ENCODE results near the gene FBXL17.

FBXL17 gene

DNA sequence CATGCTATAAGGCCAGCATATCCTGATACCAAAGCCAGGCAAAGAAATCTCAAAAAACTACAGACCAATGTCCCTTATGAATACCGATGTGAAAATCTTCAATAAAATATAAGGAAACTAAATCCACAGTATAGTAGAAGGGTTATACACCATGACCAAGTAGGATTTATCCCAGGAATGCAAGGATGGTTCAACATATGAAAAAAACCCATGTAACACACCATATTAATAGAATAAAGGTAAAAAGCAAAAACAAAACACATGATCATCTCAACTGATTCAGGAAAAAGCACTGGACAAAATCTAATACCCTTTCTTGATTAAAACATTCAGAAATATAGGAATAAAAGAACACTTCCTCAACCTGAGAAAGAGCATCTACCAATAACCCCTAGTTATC, 6.1 kb downstream of the FBXL17 start:
- DNase-seq (ENCODE audit: extremely low read depth in 1 of 2, low read depth in 1 of 2) = no peak

DNA sequence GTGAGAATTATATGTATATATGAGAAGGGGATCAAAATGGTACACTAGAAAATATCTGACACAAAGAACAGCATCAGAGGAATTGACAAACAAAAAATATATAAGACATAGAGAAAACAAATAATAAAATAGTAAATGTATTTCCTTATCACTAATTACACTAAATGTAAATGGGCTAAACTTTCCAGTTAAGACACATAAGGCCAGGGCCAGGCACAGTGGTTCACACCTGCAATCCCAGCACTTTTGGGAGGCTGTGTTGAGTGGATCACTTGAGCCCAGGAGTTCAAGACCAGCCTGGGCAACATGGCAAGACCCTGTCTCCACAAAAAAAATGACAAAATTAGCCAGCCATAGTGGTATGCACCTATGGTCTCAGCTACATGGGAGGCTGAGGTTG, 8.5 kb downstream of the FBXL17 start:
- no peak for DNase-seq (ENCODE audit: extremely low read depth in 1 of 2, low read depth in 1 of 2)

DNA sequence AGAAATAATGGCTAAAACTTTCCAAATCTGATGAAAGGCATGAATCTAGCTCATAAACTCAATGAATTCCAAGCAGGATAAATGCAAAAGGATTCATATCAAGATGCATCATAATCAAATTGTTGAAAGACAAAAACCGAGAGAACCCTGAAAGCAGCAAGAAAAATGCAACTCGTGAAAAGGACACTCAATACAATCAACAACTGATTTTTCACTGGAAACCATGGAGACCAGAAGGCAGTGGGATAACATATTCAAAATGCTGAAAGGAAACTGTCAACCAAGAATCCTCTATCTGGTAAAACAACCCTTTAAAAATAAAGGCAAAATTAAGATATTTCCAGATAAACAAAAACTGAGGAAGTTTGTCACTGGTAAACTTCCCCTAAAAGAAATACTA, 9.5 kb downstream of the FBXL17 start:
- no peak for DNase-seq (ENCODE audit: extremely low read depth in 1 of 2, low read depth in 1 of 2)

DNA sequence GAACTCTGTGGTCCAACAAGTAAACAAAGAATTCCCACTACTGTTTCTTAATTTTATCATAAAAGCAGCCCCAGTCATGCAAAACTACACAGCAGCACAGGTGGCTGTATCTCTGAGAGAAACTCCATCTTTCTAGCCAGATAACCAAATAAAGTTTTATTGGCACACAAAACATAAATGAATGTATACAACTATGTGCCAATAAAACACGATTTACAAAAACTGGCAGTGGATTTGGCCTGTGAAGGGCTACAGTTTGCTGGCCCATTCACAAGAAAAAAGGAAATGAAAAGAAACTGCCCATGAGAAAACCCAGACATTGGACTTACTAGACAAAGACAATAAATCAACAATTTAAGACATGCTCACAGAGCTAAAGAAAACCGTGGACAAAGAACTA, 10.6 kb downstream of the FBXL17 start:
- DNase-seq (ENCODE audit: extremely low read depth in 1 of 2, low read depth in 1 of 2) = no peak

DNA sequence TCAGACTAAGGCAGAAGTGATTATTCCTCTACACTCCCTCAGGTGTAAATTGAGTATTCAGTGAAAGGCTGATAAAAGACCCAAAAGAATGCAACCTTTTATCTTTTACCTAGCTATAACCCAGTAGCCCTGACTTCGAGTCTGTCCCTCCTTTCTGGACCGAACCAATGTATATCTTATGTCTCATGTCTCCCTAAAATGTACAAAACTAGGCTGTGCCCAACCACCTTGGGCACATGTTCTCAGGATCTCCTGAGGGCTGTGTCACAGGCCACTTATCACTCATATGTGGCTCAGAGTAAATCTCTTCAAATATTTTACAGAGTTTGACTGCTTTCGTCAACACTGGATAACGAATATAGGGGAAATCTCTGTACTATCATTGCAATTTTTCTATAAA, 12.7 kb downstream of the FBXL17 start:
- no peak for DNase-seq (ENCODE audit: extremely low read depth in 1 of 2, low read depth in 1 of 2)

DNA sequence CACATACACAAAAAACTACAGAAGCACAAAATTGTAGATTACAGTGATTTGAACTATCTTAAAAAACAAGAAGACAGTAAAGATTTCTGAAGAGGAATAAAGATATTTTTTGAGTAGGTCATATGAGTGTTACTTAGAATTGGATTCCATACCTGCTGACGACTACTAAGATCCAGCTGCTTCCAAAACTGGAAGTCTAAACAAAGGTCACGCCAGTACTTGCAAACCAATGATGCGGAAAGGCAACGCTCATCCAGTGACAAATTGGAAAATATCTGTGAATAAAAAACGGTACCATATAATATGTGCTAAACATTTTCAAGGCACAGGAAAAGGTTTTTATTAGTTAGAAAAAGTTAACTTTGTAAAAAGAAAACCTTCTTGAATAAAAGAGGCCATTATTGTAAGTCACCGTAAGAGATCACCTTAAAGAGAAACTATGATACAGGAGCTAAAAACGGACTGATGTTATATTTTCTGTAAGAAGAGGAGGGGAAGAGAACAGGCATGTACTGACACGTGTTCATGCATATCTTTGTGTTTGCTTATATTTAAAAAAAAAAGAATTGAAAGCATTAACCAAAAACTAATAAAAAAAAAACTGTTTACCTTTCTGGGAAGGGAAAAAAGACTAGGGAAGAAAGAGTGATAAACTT, 14.1 kb downstream of the FBXL17 start:
- no peak for DNase-seq (ENCODE audit: extremely low read depth in 1 of 2, low read depth in 1 of 2)

DNA sequence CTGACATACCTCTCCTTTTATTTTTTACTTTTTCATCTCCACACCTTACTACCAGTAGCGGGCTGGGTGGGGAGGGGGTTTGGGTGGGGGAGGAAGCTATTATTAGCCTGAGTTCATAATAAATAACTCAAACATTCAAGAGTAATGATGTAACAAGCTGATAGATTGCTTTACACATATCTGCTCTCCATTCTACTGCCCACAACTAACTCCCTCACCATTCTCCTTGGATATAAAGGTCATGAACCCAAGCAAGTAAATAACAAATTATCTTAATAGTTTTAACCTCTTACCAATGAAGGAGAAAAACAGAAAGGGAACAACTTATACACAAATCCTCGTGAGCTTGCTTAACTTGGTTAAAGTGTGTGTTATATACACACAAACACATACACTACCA, 15.4 kb downstream of the FBXL17 start:
- no peak for DNase-seq (ENCODE audit: extremely low read depth in 1 of 2, low read depth in 1 of 2)

DNA sequence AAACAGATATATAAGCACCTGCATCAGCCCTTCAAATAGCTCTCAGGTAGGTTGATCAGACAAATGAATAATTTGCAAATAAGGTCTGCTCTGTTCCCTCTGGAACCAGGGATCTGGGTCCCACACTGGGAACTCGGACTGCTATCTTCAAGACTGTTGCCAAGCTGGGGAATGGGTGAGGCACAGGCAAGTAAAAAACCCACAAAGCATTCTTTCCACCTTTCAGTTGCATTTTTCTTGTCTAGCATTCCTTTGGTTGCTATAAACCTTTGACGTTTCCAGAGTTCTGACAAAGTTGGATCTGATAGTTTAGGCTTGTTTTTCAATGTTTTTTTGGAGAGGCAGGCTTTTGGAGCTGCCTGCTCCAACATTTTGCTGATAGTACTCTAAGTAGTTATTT, 20.1 kb downstream of the FBXL17 start:
- DNase-seq (ENCODE audit: extremely low read depth in 1 of 2, low read depth in 1 of 2) = no peak

DNA sequence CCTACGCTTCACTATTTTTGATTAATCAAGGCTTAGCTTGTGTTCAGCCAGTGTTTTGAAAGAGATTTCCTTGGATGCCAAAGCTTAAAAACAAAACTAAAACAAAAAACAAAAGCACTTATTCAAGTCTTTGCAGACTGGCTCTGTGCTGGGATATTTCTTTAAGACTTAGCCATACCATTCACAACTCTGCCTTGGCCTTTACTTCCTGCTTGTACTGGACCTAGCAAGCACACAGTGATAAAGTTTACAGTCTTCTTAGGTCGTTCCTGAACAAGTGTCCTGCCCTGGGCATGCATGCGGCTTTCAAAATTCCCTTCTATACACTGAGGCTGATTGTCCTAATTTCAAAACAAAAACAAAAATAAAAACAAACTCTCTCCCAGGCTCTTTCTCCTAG, 20.7 kb downstream of the FBXL17 start:
- no peak for DNase-seq (ENCODE audit: extremely low read depth in 1 of 2, low read depth in 1 of 2)

DNA sequence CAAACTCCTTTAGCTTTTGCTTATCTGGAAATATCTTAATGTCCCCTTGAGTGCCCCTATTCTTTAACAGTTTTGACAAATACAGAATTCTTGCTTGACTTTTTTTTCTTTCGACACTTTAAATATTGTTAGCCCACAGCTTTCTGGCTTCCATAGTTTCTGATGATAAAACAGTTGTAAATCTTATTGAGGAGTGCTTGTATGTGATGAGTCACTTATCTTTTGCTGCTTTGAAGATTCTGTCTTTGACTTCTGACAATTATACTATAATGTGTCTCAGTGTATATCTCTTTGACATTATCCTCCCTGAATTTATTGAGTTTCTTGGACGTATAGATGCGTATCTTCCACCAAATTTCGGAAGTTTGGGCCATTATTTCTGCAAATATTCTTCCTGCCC, 21.6 kb downstream of the FBXL17 start:
- DNase-seq (ENCODE audit: extremely low read depth in 1 of 2, low read depth in 1 of 2) = no peak

DNA sequence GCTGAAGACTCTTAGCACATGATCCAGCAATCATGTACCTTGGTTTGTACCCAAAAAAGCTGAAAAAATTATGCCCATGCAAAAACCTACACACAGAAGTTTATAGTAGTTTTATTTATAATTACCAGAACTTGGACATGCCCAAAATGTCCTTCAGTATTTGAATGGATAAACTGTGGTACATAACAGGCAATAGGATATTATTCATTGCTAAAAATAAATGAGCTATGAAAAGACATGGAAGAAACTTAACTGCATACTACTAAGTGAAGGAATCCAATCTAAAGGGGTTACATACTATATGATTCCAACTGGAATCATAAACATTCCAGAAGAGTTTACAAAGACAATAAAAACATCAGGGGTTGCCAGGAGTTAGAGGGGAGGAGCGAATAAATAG, 25.6 kb downstream of the FBXL17 start:
- DNase-seq (ENCODE audit: extremely low read depth in 1 of 2, low read depth in 1 of 2) = no peak

DNA sequence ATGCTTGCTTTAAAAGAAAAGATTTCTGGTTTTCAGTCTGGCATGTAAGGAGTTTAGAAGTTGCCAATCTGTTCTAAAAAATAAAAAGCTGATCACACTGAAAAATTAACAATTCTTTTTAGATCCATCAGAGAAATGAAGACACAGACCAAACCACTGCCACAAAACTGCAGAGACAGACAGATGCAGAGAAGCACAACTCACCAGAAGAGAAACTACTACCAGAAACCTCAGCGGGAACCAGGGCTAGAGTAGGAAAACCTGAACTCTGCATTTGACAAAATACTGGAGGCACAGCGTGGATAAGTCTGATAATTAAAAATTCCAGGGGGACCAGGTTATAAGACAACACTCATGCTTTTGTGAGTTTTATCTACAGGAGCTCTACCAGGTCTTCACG, 28.8 kb downstream of the FBXL17 start:
- DNase-seq (ENCODE audit: extremely low read depth in 1 of 2, low read depth in 1 of 2) = no peak

DNA sequence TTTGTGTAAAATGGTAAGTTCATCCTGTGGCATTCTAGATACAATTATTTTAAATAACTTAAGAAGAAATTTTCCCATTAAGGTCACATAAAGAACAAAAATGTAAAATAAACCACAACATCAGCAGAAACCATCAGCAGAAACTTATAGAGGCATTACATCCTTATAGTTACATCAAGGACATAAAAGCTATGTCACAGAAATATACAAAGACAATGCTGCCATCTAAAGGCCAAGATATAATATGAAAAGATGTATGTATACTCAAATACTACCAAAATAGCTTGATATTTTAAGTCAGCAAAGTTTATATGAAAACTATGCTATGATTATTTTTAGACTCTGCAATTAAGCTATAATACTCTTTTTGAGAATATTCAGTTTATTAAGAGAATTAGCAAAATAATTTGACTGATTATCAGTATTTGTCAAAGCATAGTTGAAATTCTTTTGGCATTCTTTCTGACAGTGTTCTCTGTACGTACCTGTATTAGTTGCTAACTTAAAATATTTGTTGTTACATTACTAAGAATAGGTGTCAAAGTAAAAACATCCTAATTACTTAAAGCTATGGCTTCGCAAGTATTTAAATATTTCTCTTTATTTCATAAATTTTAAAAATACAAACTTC, 36.2 kb downstream of the FBXL17 start:
- DNase-seq (ENCODE audit: extremely low read depth in 1 of 2, low read depth in 1 of 2) = no peak

DNA sequence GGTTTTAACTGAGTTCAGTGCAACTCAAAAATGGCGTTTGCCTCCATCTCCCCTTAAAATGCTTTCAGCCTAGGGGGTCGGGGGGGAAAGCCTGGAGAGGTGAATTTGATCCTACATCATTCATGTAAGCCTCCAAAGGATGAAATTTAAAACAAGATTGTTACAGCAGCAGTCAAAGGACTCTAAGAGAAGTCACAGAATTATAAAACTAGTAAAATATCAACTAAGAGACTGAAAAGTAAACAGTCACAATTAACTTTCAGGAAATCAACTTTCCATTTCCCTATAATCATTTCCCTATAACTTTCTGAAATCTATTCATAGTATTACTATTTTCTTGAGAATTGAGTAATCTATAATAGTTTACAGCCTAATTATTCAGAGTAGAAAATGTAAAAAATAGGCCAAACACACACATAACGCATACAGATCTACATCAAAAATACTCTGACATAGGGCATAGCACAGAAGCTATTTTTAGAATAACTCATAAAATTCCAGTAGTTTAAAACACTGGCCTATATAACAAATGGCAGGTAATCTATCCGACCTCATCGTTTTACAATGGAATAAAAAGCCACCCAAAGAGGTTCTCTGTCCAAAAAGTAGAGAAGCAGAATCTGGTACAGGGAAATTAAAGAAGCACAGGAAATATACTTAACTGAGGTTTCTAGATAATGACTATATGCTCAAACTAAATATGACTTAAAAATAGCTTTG, 37.6 kb downstream of the FBXL17 start:
- no peak for DNase-seq (ENCODE audit: extremely low read depth in 1 of 2, low read depth in 1 of 2)

DNA sequence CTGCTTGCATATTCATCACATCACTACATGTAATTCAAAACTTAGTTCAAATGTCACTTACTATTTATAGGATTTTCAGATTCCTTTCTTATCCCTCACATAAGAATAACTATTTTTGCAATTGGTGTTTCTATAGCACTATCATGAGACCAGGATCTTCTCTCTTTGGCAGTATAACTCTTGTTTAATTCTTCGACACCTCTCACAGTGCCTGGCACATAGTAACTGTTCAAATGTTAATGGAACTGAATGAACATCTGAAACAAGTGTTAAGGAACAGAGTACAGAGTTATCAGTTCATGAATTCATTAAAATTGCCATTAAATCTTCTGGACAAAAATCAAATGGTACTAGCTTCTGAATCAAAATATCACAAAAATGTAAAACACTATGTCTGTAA, 40.0 kb downstream of the FBXL17 start:
- no peak for DNase-seq (ENCODE audit: extremely low read depth in 1 of 2, low read depth in 1 of 2)

DNA sequence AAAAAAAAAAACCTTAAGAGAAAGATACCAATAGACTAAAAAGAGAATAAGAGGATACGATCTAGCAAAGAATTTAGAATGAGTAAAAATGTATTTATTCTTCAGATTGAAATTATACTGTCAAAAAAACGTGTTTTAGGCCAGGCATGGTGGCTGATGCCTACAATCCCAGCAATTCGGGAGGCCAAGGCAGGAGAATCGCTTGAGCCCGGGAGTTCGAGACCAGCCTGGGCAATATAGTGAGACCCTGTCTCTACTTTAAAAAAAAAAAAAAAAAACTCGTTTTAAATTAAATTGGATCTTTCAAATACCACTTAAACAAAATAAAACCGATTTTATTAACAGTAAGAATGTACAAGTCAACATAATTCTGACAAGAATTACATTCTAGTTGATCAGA, 41.8 kb downstream of the FBXL17 start:
- no peak for DNase-seq (ENCODE audit: extremely low read depth in 1 of 2, low read depth in 1 of 2)

DNA sequence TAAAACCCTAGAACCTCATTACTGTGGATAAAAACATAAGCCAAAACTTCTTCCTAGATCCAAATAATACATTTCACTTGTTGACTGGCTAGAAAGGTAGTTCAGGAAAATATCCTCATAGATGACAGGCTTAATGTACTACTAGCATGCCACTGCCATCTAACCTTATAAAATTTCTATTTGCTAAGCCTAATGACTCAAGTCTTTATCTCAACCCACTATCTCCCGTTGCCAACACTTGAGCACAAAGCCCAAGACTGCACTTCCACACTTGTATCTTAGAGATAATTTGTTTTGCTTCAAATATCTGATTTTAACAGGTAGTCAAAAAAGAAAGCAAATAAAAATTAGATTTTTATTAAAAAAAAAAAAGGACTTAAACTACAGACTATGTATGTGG, 42.7 kb downstream of the FBXL17 start:
- no peak for DNase-seq (ENCODE audit: extremely low read depth in 1 of 2, low read depth in 1 of 2)

DNA sequence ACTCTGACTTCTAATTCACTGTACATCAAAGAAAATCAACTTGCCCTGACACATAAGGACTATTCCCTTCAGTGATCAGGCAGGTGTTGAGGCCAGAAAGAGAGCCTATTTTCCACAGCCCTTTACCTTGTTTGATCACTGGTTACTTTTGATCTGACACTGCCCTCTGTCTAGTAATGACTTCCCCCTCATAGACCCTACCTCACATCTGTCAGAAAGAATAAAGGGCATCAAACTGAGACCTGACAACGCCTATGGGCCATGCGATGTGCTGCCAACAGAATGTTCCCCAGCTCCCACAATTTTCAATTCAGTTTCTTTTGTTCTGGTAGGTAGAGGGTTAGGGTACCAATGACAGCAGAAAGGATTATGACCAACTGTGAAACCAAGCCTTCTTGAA, 47.7 kb downstream of the FBXL17 start:
- DNase-seq (ENCODE audit: extremely low read depth in 1 of 2, low read depth in 1 of 2) = no peak

DNA sequence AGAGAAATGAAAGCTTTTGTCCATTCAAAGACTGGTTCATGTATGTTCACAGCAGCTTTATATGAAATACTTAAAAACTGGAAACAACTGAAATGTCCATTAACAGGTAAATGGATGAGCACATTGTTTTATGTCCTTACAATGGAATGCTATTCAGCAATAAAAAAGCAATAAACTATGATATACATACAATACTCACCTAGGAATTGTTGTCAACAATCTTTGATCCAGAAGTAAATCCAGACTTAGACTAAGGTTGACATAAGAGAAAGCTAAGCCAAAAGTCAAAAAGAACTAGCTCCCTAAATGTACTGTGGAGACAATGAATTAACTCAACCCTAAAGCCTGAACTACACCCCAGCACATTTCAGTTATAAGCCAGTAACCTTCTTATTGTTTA, 54.9 kb downstream of the FBXL17 start:
- no peak for DNase-seq (ENCODE audit: extremely low read depth in 1 of 2, low read depth in 1 of 2)

DNA sequence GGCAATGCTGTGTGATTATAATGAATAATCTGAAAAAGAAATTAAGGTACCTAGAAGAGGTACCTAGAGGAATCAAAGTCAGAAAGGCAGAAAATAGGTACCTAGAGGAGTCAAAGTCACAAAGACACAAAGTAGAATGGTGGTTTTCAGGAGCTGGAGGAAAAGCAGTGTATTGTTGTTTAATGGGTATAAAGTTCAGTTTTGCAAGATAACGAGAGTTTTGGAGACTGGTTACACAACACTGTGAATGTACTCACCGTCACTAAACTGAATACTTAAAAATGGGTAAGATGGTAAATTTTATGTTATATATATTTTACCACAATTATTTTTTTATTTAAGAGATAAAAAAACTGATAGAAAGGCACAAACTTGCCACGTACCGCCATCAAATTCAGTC, 57.0 kb downstream of the FBXL17 start:
- DNase-seq (ENCODE audit: extremely low read depth in 1 of 2, low read depth in 1 of 2) = no peak

DNA sequence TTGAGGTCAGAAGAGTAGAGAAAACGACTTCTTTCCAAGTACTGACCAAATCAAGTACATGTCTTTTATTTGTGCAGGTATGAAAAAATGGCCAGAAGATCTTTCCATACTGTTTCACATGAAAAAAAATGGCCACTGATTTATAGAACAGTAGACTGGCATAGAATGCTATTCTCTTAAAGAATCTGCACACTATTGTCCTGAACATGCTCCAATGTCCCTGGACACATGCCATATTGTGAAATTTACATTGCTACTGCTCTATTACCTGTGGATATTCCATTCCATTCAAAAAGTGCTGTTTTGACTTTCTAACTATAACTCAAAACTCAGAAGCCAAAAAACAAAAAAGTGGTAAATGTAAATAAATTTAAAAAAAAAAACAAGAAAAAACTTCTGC, 60.6 kb downstream of the FBXL17 start:
- no peak for DNase-seq (ENCODE audit: extremely low read depth in 1 of 2, low read depth in 1 of 2)

DNA sequence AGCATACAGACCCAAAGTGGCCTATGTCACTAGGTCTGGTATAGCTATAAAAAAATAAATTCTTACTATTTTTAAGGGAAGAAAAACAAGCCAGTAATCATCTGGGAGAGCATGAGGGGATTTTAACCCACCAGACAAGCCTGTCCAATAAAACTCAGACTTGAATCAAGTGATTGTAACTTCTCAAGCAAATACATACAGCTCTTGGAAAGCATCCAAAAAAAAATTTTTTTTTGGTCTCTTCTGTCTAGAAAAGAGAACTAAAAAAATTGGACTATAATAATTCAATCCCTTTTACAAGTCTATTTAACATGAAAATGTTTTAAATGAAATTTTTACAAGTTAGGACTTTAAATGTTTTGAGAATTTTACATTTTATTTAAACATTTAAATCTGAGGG, 61.7 kb downstream of the FBXL17 start:
- no peak for DNase-seq (ENCODE audit: extremely low read depth in 1 of 2, low read depth in 1 of 2)

DNA sequence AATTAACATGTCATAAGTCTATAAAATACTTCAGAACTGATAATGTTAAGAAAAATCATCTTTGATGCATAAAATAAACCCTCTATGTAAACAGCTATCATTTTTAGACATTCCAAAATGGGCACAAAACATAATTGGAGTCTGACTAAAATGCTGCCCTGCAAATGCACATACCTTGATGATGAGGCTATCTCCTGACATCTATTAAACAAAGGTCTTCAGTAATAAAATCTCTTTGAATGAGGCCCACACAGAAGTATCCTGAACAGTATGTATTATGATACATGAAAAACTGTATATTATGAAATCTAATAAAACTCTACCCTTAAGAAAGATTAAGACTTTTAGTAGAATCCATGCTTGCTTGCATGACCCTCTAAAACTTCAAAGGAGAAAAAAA, 66.1 kb downstream of the FBXL17 start:
- no peak for DNase-seq (ENCODE audit: extremely low read depth in 1 of 2, low read depth in 1 of 2)

Data from activated CD8-positive, alpha-beta memory T cell treated with anti-CD3 and anti-CD28 coated beads for 1 hour (primary cell).